ENCODE measurements around the gene PPP1R9B. TPM values are rescaled to one million over a fixed set of nuclear protein-coding genes. Genes with fewer than 3 reads are reported as not detected.

The PPP1R9B gene
- total and polyA plus RNA-seq, 2 donors (not counting 1 experiment from before 2014, with no cell fraction given) = 80.7 to 220 TPM

GRCh38 chr17:50152736-50153135, 2.3 kb upstream of the PPP1R9B start:
- peak overlapping the region; percentile 92 for H3K4me2 ChIP-seq (replicated peaks; ENCODE audit: low read depth, low read length, poor library complexity, severe bottlenecking)
- H3K4me3 ChIP-seq (ENCODE audit: control extremely low read depth in 1 of 5, extremely low read depth in 1 of 5, insufficient read depth in 1 of 5, low read depth in 2 of 5, low read length in 4 of 5) = peak overlapping the region in 2 of 5 experiments; percentile 85 to 97
- H3K9ac ChIP-seq (ENCODE audit: low read length) = no peak overlapping the region
- peaks cover 22% of the 10 kb centered on the region for H3K4me1 Mint-ChIP-seq
- H3K36me3 ChIP-seq (replicated peaks in 1 of 2; ENCODE audit: control extremely low read depth in 1 of 2, control insufficient read depth in 1 of 2, extremely low read depth in 1 of 2, insufficient read depth in 2 of 2, low read length in 1 of 2) = no peaks in the 10 kb centered on the region
- H3K27me3 ChIP-seq (replicated peaks in 1 of 4; ENCODE audit: control extremely low read depth in 1 of 4, control insufficient read depth in 3 of 4, insufficient read depth in 4 of 4, low read length in 3 of 4) = no peaks in the 10 kb centered on the region
- DNase-seq (no peak), ATAC-seq (ENCODE audit: low read depth) (no peak)
- H3K27ac Mint-ChIP-seq = peak overlapping the region; percentile 94
- H3K4me1 ChIP-seq (ENCODE audit: control insufficient read depth in 2 of 2, insufficient read depth in 2 of 2, low read length in 2 of 2) = peaks cover 9 to 32% of the 10 kb centered on the region in 2 donors
- TF ChIP-seq CTCF (IDR thresholded peaks at IDR 0.05) = no peak
- TF ChIP-seq EZH2 (IDR thresholded peaks at IDR 0.05; ENCODE audit: borderline replicate concordance, insufficient read depth, low read depth, low read length, poor library complexity, severe bottlenecking) = no peak
- POLR2A ChIA-PET = interaction anchor here (0.7 to 3.8 kb wide), 5 partner anchors 9 to 58 kb away, joined by 3 to 22 read pairs (median 6); partner anchors contain the start of gene PDK2
- no peak overlapping the region for H2AFZ ChIP-seq (ENCODE audit: insufficient read depth, low read depth, low read length, poor library complexity, severe bottlenecking)
- H3K9me3 ChIP-seq (ENCODE audit: control extremely low read depth in 1 of 3, control insufficient read depth in 2 of 3, insufficient read depth in 1 of 3, low read length in 2 of 3) = no peaks in the 10 kb centered on the region
- H3K79me2 ChIP-seq (ENCODE audit: control insufficient read depth, insufficient read depth, low read length) = peaks cover 31% of the 10 kb centered on the region
- 83% methylated on average over 2 of the region's 7 CpGs for WGBS (ENCODE audit: insufficient coverage)
- H3K27me3 Mint-ChIP-seq = no peaks in the 10 kb centered on the region
- H3K4me3 Mint-ChIP-seq = peak overlapping the region; percentile 95
- no peaks in the 10 kb centered on the region for H3K9me3 Mint-ChIP-seq (ENCODE audit: insufficient read depth)
- peak overlapping the region; percentile 35 to 38 for H3K27ac ChIP-seq (ENCODE audit: low read length in 2 of 2)
- intact Hi-C loops (cut with micrococcal nuclease) = no loop called here
- peaks cover 24% of the 10 kb centered on the region for H4K20me1 ChIP-seq (ENCODE audit: control insufficient read depth, insufficient read depth, low read length, poor library complexity, severe bottlenecking)
- CTCF ChIA-PET = interaction anchor here (0.5 to 4.2 kb wide), 12 partner anchors 9 to 411 kb away, joined by 3 to 65 read pairs (median 8); partner anchors contain the start of gene PDK2

GRCh38 chr17:50151937-50152547, 1.6 kb upstream of the PPP1R9B start:
- no peaks in the 10 kb centered on the region for H3K27me3 ChIP-seq (replicated peaks in 1 of 4; ENCODE audit: control extremely low read depth in 1 of 4, control insufficient read depth in 3 of 4, insufficient read depth in 4 of 4, low read length in 3 of 4)
- peak overlapping the region; percentile 35 to 38 for H3K27ac ChIP-seq (ENCODE audit: low read length in 2 of 2)
- H3K9me3 ChIP-seq (ENCODE audit: control extremely low read depth in 1 of 3, control insufficient read depth in 2 of 3, insufficient read depth in 1 of 3, low read length in 2 of 3) = no peaks in the 10 kb centered on the region
- no peaks in the 10 kb centered on the region for H3K27me3 Mint-ChIP-seq
- peaks cover 38% of the 10 kb centered on the region for H3K79me2 ChIP-seq (ENCODE audit: control insufficient read depth, insufficient read depth, low read length)
- no peak for TF ChIP-seq EZH2 (IDR thresholded peaks at IDR 0.05; ENCODE audit: borderline replicate concordance, insufficient read depth, low read depth, low read length, poor library complexity, severe bottlenecking)
- TF ChIP-seq CTCF (IDR thresholded peaks at IDR 0.05) = no peak
- DNase-seq (peak; percentile 75), ATAC-seq (ENCODE audit: low read depth) (no peak)
- H3K4me3 ChIP-seq (ENCODE audit: control extremely low read depth in 1 of 5, extremely low read depth in 1 of 5, insufficient read depth in 1 of 5, low read depth in 2 of 5, low read length in 4 of 5) = peak overlapping the region; percentile 19 to 97 (median 82)
- no peaks in the 10 kb centered on the region for H3K36me3 ChIP-seq (replicated peaks in 1 of 2; ENCODE audit: control extremely low read depth in 1 of 2, control insufficient read depth in 1 of 2, extremely low read depth in 1 of 2, insufficient read depth in 2 of 2, low read length in 1 of 2)
- H3K4me1 ChIP-seq (ENCODE audit: control insufficient read depth in 2 of 2, insufficient read depth in 2 of 2, low read length in 2 of 2) = peaks cover 10 to 39% of the 10 kb centered on the region in 2 donors
- WGBS (ENCODE audit: insufficient coverage) = 5% methylated on average over 8 of the region's 12 CpGs
- peaks cover 31% of the 10 kb centered on the region for H4K20me1 ChIP-seq (ENCODE audit: control insufficient read depth, insufficient read depth, low read length, poor library complexity, severe bottlenecking)
- ChIA-PET POLR2A (interaction anchor here (0.6 to 3.8 kb wide), 7 partner anchors 8 to 334 kb away, joined by 3 to 22 read pairs (median 6); partner anchors contain the start of gene PDK2), CTCF (interaction anchor here (0.5 to 4.2 kb wide), 13 partner anchors 9 to 411 kb away, joined by 3 to 65 read pairs (median 9); partner anchors contain the start of gene PDK2)
- H3K9ac ChIP-seq (ENCODE audit: low read length) = peak overlapping the region; percentile 95
- H2AFZ ChIP-seq (ENCODE audit: insufficient read depth, low read depth, low read length, poor library complexity, severe bottlenecking) = peak overlapping the region; percentile 33
- H3K27ac Mint-ChIP-seq = peak overlapping the region; percentile 94
- H3K4me2 ChIP-seq (replicated peaks; ENCODE audit: low read depth, low read length, poor library complexity, severe bottlenecking) = peak overlapping the region; percentile 92
- H3K4me1 Mint-ChIP-seq = peaks cover 29% of the 10 kb centered on the region
- intact Hi-C loops (cut with micrococcal nuclease) = loop anchor here (1.0 kb wide), 1 partner anchor 9 kb away; no protein-coding TSS in a partner anchor
- no peaks in the 10 kb centered on the region for H3K9me3 Mint-ChIP-seq (ENCODE audit: insufficient read depth)
- peak overlapping the region; percentile 95 for H3K4me3 Mint-ChIP-seq
